CD4-positive, alpha-beta T cell treated with Interleukin-1 beta for 1 hour (primary cell): Measurements from ENCODE around the gene CSTPP1.

ENCODE experiments used
- DNase-seq, 2 donors: peaks; one replicate each; pipeline ENCODE4 v3.0.0-alpha.2; 2020 to 2022

CSTPP1 gene

DNA sequence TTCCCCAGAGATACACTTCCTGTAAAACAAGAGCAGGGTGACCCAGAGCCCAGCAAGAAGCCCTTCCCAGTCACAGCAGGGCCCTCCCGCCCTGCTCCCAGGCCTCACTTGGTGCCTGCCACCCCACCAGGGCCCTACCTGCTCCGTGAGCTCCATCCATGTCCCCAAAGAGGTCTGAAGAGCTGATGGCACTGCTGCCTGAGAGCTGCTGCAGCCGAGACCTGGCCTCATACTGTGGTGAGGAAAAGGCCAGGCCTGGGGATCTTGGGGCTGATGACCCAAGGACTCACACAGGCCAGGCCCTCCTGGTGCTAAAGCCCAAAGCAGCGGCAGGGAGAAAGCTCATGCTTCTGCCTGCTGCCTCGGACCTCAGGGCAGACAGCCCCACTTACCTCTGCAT lies 229.8 kb downstream of the CSTPP1 start:
- no peak for DNase-seq

DNA sequence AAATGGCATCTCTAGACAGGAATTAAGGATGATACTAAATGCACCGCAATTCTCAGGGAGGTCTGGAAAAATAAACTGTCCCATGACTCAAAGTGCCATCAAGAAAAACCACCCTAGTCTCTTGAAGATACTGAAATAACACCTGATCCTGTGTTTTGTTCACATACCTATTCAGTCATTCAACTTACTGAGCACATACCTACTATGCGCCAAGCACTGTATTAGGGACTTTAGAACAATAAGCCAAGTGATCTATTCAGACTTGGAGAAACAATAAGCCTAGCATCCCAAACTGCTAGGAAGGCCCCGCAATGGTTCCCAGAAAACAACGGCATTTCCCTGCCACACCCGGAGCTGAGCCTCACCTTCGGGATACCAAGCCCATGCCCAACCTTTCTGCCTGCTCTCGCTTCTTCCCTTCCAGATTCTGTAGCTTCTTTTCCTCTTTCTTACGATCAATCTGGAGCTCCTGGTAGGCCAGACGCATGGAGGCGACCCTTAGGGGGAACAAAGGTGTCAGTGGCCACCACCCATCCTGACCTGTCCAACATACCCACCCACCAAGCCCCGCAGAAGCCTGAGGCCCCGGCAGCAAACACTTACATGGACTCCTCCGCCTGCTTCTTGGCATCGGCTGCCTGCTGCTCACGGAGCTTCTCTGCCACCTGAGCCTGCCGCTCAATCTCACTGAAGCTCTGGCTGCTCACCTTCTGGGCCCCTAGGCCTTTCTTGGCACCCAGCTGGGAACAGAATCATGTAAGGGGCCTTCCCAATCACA lies 234.7 kb downstream of the CSTPP1 start:
- no peak for DNase-seq

DNA sequence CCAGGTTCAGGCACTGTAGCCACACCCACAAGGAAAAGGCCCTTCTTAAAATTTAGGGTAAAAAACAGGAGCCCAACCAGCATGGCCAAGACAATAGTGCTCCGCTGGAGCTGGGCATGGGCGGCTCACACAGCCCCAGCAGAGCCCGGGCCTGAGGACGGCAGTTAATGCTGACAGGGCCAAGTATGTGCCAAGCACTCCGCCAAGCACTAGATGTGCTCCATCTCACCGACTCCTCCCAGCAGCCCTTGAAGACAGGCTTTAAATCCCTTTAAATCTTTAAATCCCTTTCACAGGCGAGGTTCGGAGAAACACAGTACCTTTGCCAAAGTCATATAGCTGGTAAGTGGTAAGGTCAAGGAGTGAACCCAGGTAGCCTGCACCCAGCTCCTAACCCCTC lies 235.3 kb downstream of the CSTPP1 start:
- DNase-seq: no peak

DNA sequence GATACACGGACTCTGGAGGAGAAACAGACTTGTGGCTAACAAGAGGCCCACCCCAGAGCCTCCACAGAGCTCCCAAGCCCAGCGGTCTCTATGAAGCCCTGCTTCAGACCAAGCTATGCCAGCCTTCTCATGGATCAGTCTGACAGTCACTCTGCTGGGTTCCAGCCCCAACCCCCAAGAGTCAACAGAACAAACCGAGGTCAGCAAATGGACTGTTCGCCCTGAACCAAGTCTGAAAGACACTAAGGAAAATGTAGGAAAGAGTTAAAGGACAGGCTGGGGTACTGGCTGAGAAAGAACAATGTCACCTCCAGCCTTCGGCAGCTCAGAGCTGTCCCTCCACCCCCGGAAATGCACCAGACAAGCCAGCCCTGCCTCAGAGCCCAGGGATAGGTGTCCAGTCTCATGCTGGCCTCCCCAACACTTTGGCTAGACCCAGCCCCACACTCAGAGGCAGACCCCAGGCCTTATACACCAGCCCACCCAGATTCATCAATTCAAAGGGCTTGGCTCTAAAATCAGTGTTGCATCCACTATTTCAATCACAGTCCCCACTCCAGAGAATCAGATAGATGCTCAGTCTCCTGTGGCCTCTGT lies 236.3 kb downstream of the CSTPP1 start:
- DNase-seq: no peak

DNA sequence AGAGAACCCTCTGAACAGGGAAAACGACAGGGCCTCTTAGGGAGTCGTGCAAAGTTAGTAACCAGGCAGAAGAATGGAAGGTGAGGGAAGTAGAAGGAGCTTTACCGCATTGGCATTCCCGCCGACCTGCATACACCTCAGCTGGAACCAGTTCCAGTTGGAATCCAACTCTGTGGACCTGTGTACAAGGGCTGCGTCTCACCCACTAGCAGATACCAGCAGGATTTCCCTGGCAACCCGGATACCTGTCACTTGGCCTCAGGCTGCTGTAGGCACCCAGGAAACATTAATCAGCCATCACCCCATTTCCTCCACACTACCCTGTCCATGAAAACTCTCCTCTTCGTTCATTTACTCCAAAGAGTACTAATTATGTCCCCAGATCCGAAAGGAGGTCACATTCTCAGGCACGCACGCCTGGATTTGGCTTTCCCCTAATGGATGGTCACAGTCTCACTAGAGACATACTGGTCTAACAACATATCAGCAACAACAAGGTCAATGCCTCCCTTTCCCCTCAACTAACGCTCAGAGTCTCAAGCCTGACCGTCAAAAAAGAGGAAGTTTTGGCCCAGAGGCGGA lies 239.3 kb downstream of the CSTPP1 start:
- peak in 1 of 2 donors; percentile 30 for DNase-seq

DNA sequence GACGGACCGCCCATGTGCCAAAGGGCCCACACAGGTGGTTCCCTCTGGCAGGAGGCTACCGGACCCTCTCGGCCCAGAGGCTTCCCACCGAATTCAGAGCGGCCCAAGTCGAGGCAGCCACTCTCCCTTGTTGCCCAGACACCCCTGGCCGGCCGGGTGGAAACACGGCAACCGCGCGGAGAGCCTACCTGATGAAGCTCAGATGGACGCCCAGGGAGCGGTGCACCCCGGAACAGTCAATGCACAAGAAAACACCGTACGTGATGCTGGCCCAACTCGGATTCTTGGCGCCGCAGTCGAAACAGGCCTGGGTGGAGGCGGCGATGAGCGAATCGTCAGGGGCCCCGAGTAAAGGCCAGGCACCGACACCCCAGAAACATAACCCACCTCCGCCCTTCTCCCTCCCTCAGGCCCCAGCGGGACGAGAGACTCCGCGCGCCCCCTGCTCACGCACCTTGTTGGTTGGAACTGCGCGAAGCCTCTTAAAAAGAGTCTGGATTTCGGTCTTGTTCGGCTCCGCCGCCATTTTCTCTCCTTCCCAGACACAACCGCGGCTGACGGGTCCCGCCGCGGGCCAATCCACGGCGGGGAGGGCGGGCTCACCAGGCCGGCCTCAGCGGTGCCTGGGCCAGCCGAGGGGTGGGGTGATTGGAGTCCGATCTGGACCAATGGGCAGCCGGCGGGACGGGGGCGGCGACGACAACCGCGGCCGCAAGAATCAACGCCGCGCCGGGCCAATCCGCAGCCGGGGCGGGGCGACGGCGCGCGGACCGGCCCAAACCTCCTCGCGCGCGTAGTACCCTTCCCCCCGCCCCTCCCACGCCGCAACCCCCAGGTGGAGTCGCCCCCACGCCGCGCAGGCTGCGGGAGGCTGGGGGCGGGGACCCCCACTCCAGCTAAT lies 240.0 kb downstream of the CSTPP1 start, which contains the start of gene ARFGAP2:
ARFGAP2 (minus strand) TSS at position 552 of the 901 bp plus-strand sequence; CDS start at position 526, 26 bp downstream.
- peak; percentile 96 to 97 for DNase-seq

DNA sequence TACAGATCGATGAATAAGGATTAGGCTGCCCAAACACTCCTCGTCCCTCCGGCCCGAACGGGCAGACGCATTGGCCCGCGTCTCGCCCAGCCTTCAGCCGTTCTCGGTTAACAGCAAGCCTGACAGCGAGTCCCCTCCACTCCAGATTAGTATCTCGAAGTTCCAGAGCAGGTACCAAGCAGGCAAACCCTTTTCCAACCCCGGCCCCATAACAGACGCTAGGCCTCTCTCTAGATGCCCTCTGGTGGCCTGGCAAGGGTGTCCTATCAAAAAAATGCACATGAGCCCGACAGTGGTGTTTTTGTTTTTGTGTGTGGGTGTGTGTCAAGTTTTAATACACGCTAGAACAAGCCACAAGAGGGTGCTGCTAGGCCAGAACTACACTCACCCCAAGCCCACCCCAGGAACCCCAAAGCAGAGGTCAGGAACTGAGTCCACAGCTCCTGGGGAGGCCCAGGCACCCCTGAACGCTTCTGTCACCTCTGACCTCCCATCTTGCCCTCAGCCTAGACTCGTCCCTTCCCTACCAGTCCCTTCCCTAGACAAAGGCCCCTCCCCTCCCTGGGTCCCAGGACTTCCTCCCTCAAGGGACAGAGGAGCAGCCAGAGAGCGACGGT lies 240.8 kb downstream of the CSTPP1 start:
- DNase-seq: peak; percentile 88

DNA sequence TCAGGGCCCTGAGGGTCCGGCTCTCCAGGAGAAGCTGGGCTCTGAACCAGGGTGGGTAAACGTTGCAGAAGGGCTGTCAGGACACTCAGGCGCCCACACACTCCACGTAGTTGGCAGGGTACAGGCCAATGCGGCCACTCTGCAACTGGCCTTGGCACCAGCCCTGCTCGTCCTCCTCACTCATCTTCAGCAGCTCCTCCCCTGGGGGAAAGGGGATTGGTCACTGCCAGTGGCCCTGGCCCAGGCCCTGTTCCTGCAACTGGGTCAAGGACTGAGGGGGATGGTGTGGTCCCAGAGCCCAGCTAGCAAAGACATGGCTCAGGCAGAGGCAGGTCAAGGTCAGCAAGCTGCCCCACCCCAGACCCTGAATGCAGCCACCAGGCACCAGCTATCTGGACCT lies 241.3 kb downstream of the CSTPP1 start:
- no peak for DNase-seq

DNA sequence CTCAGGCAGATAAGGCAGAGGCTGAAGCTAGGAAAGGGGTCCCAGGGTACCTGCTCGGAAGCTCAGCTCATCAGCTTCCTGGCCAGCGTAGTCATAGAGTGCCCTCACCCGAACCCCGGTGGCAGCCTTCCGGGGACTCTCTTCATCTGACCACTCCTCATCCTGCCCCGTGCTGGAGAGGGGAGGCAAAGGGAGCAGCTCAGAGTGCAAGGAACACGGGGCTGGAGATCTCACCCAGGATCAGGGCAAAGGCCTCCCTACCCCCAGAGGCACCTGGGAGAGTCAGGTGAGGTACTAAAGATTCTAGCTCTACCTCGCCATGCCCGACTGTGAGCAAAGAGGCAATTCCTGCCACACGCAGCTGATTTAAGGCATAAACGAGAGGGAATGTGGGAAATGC lies 241.8 kb downstream of the CSTPP1 start:
- DNase-seq: no peak

DNA sequence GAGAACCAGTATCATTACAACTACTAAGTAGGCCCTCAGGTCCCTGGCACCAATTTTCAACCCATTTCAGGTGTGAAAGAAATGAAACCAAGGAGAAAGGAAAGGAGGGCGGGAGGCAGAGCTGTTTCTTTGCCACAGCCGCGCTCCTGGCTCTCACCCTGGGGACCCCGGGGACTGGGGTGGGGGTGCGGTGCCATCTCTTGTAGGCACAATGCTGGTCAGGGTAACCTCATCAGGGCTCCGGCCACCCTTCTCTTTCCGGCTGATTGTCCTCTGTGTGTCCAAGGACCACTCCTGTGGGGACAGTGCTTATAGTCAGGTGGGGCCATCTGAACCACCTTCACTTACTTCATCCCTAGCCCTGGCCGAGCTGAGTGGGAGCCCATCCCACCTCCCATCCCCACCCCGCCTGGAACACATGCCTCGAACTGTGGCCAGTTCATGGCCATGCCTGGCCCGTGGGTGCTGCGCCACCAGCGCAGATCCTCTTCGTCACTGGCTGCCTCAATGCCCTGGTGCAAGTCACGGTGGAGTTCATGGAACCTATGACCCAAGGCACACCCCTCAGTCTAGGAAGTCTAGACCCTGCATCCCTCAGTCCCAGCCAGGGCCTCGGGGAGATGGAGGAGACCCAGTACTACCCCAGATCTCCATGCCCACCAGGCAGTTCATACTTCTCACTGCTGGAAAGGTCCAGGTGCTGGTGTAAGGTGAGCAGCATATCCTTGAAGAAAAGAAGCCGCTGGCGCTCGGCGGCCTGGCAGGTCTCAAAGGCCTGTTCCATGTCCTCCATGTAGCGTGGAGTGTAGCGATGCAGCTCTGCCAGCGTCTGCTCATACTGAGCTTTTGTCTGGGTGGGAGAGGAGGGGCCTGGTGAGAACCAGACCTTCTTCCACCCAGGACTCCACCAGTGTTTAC lies 242.4 kb downstream of the CSTPP1 start:
- DNase-seq: no peak

DNA sequence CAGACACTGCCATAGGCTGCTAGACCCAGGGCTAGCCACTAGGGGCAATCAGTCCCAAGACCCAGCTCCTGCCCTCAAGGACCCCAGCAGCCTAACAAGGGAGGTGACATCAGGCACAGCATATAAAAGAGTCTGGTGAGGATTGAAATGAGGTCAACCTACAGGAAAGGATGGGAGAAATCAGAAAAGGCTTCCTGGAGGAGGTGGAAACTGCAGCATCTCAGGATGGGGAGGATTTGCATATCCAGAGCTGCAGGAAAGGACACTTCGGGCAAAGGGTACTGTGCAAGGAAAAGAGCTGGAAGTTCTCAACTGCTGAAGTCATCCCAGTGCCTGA lies 243.1 kb downstream of the CSTPP1 start:
- DNase-seq: peak; percentile 37 to 56

DNA sequence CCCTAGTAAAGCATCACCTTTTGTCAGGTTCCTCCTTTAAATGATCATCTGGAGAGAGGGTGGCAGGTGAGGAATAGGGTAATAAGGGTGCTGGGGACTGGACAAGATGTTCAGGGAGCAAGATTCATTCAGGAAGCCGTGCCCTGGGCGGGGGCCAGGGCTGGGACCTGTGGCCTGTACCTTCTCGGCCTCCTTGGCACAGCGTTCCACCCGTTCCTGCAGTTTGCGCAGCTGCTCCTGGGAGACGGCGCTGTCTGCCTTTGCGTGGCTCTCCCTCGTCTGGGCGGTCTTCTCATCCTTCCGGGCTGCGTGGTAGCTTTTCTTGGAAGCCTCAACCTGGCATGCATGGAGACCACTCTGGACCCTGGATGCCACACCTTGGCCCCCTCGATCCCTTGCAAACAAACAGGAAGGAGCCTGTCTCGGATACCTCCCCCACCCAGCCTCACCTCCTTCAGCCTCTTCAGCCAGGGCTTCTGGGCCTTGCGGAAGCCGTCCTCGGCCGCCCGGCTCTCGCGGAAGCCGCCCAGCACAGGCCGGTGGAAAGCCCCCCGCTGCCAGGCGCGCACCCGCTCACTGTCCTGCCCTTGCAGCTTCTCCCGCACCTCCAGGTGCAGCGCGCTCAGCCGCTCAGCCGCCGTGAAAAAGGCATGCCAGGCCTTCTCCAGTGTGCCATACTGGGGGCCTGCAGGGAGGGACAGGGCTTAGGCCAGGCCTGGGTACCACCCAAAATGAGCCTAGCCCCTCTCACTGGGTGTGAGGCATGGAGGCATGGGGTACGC lies 243.6 kb downstream of the CSTPP1 start:
- no peak for DNase-seq

DNA sequence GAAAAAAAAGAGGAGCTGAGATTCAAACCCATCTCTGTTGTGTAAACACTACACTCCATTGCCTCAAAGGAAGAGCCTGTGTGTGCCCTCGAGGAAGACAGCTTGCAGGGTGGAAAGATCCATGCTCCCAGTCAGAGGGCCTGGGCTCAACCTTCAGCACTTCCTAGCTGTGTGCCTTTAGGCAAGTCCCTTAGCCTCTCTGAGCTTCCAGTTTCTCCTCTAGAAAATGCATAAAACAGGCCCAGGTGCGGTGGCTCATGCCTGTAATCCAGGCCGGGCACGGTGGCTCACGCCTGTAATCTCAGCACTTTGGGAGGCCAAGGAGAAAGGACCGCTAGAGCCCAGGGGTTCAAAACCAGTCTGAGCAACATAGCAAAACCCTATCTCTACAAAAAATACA lies 244.7 kb downstream of the CSTPP1 start:
- no peak for DNase-seq

DNA sequence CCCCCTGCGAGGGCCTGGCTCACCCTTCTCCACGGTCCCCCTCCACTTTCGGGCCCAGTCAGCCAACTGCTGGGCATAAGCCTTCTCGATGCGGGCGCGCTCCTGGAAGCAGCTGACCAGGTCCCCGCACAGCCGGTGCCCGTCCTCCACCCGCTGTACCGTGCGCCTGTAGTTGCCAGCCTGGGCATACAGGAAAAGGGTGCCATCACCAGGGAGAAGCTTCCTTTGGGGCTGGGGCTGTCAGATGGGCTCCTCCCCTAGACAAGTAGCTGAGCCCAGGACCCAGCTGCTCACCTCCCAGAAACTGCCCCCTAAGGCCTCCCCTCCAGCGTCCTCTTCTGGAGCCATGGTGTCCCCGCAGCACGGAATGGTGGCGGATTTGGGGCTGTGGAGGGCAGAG lies 245.8 kb downstream of the CSTPP1 start:
- no peak for DNase-seq

DNA sequence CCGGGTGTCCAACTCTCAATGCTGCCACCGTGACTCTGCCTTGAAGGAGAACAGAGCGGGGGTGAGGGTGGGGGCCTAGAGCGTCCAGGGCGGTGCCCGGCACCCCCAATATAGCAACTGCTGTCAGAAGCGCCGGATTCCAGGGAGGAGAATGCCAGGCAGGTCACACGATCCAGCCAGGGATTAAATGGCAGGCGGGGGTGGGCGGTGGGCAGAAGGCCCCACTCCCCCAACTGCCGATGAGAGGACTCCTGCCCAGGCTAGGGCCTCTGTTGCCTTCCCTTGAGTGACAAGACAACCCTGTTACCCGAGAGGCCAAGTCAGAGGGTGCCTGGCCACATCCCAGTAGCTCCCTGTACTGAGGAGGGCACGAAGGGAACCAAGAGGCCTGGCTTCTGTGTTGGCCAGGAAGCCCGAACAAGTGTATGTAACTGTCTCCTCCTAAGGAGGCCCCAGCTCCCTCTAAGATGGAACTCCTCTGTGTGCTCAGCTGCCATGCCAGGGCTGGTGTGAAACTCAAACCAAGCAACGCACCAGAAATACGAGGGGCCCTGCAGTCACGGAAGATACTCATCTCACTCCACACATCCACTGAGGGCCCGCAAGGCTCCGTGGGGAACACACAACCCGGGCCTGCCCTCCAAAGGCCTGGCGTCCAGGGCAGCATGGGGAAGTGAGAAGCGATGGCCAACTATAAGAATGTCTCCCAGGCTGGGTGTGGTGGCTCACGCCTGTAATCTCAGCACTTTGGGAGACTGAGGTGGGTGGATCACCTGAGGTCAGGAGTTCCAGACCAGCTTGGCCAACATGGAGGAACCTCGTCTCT lies 246.7 kb downstream of the CSTPP1 start:
- DNase-seq: no peak

DNA sequence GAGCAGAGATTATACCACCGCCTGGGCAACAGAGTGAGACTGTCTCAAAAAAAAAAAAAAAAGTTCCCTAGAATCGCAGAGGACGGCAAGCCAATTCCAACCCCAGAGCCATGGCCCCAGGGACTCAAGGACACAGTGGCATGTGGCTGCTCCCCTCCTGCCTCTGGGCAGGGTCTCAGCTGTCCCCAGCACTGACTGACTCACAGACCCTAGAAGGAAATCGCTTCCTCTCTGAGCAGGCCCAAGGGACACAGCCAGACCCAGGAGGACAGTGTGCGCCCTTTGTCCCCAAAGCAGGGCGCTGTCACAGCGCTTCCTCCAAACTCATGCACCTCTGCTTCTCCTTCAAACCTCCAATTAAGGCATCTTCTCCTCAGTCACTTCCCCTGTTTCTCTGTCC lies 247.4 kb downstream of the CSTPP1 start:
- no peak for DNase-seq

DNA sequence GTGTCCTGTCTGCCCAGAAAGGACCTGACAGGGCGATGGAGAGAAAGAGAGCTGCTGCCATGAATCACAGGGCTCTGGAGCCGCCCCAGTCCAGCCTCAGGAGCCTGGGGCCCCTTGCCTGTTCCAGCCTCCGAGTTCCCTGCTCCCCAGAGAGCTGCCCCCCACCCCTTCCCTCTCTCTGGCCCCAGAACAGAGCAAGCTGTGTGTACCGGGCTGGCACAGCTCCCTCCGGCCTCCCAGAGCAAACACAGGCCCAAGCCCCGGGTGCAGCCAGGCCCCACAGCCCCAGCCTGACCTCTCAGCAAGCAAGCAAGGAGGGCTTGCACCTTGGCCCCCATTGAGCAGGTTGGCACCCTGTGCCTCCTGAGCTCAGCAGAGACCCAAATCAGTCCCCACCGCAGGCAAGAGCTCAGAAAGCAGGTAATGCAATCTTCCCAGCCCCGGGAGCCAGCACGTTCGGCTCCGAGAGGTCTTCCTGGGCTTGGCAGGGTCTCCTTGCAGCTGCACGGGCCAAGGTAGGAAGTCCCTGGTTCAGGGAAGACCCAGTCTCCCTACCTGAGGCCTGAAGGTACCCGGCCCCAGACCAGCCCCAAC lies 248.2 kb downstream of the CSTPP1 start:
- no peak for DNase-seq

DNA sequence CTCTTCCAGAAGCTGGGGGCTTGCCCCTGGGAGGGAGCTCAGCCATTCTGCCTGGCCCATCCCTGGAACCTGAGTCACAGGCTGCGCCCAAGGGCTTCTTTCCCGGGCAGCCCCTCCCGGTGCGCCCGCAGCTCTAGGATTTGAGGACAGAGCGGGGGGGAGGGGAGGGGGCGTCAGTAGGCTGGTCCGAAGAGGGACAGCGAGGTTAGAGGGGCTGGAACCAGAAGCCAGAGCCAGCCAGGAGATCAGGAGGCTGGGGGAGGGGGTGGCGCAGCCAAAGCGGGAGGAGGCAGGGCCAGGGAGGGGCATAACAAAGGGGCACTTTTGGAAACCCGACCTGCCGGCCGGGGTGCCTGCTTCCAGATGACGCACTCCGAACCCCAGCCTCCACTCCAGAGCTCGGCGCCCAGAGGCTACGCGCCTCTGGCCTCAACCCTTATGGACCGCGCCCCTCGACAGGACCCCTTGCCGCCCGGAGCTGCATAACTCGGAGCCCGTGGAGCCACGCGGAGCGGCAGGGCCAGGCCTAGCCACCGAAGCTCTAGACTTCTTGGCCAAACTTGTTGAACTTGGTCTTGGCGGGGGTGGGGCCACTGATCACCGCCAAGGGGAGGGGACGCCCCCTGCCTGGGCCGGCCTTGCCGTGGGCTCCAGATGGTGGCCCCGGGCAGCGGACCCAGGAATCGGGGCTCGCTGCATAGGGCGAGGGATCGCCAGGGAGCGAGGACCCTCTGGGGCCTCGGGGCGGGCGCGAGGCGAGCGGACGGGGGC lies 248.9 kb downstream of the CSTPP1 start:
- DNase-seq: no peak
